CD14-positive monocyte (primary cell): ENCODE results near the gene CDKN1C. TPM values are rescaled to one million over a fixed set of nuclear protein-coding genes. Genes with fewer than 3 reads are reported as not detected.

Source experiments
- DNase-seq, 3 donors: peaks; one replicate each; pipeline ENCODE4 v3.0.0-alpha.2; 2011 to 2022
- H2AFZ ChIP-seq: 2 replicates; pipeline ENCODE4 v1.6.0; 2012; ENCODE audit warnings: mild to moderate bottlenecking, low read depth, low read length, inconsistent platforms; ENCODE audit not compliant: insufficient read depth, poor library complexity, severe bottlenecking
- H3K27ac ChIP-seq, 2 donors: 1 replicate in 1 of 2; 2 replicates in 1 of 2; pipeline ENCODE4 v1.5.1; 2012 to 2013; ENCODE audit warnings: low read length in 2 of 2, control low read depth in 1 of 2, inconsistent platforms in 1 of 2, low read depth in 1 of 2, mild to moderate bottlenecking in 1 of 2
- H3K27me3 ChIP-seq, 2 donors: one replicate each; pipeline versions ENCODE4 v1.6.0 to v1.6.1; 2011 to 2013; ENCODE audit warnings: low read length in 2 of 2; ENCODE audit not compliant: control insufficient read depth in 2 of 2, insufficient read depth in 2 of 2
- H3K36me3 ChIP-seq, 2 donors: replicated peaks in 1 of 2; 1 replicate in 1 of 2; 2 replicates in 1 of 2; pipeline versions ENCODE4 v1.5.1 to v1.6.1; 2012 to 2013; ENCODE audit warnings: low read length in 2 of 2, control low read depth in 1 of 2, inconsistent platforms in 1 of 2, mild to moderate bottlenecking in 1 of 2; ENCODE audit not compliant: insufficient read depth in 2 of 2, control insufficient read depth in 1 of 2
- H3K4me1 ChIP-seq, 2 donors: 1 replicate in 1 of 2; 2 replicates in 1 of 2; pipeline versions ENCODE4 v1.5.1 to v1.6.1; 2012 to 2013; ENCODE audit warnings: low read length in 2 of 2, control low read depth in 1 of 2, inconsistent platforms in 1 of 2, mild to moderate bottlenecking in 1 of 2, moderate library complexity in 1 of 2; ENCODE audit not compliant: insufficient read depth in 2 of 2, control insufficient read depth in 1 of 2
- H3K4me2 ChIP-seq: replicated peaks from 2 replicates; pipeline ENCODE3; 2012; ENCODE audit warnings: low read length, moderate library complexity, mild to moderate bottlenecking; ENCODE audit not compliant: poor library complexity, severe bottlenecking; ENCODE audit errors: extremely low read depth
- H3K4me3 ChIP-seq, 3 experiments: fragments of 200-600 bp in 1 of 3; sonication (generic) in 1 of 3; replicated peaks in 1 of 3; 1 replicate in 2 of 3; 2 replicates in 1 of 3; pipeline ENCODE4 v1.5.1; 2011 to 2013; ENCODE audit warnings: low read length in 3 of 3, mild to moderate bottlenecking in 3 of 3, control low read depth in 2 of 3, low read depth in 2 of 3, inconsistent platforms in 1 of 3, moderate library complexity in 1 of 3
- H3K79me2 ChIP-seq: 2 replicates; pipeline ENCODE4 v1.6.0; 2012; ENCODE audit warnings: mild to moderate bottlenecking, control low read depth, inconsistent platforms, low read length, moderate library complexity; ENCODE audit not compliant: insufficient read depth
- H3K9ac ChIP-seq: 2 replicates; pipeline ENCODE4 v1.6.0; 2017; ENCODE audit warnings: low read length, mild to moderate bottlenecking; ENCODE audit not compliant: insufficient read depth, poor library complexity, severe bottlenecking
- H3K9me3 ChIP-seq, 2 donors: replicated peaks in 1 of 2; 1 replicate in 1 of 2; 2 replicates in 1 of 2; pipeline versions ENCODE4 v1.5.1 to v1.6.1; 2012 to 2013; ENCODE audit warnings: low read length in 2 of 2, control low read depth in 1 of 2; ENCODE audit not compliant: control insufficient read depth in 1 of 2, insufficient read depth in 1 of 2
- H4K20me1 ChIP-seq: 2 replicates; pipeline ENCODE4 v1.6.0; 2012; ENCODE audit warnings: mild to moderate bottlenecking, low read length, control low read depth, moderate library complexity; ENCODE audit not compliant: insufficient read depth
- H3K27ac Mint-ChIP-seq, 7 donors: one replicate each; pipeline ENCODE4 v1.8.0; 2020; ENCODE audit warnings: mild to moderate bottlenecking in 7 of 7, mixed read lengths in 7 of 7, moderate library complexity in 6 of 7, inconsistent platforms in 2 of 7
- H3K27me3 Mint-ChIP-seq, 3 donors: one replicate each; pipeline ENCODE4 v1.8.0; 2021 to 2022; ENCODE audit warnings: low read depth in 3 of 3, mild to moderate bottlenecking in 3 of 3, mixed read lengths in 3 of 3, moderate library complexity in 3 of 3, inconsistent platforms in 1 of 3
- H3K36me3 Mint-ChIP-seq, 2 donors: one replicate each; pipeline ENCODE4 v1.8.0; 2020; ENCODE audit warnings: mixed read lengths in 2 of 2, inconsistent platforms in 1 of 2, mild to moderate bottlenecking in 1 of 2
- H3K4me1 Mint-ChIP-seq: one replicate; pipeline ENCODE4 v1.8.0; 2020; ENCODE audit warnings: mild to moderate bottlenecking, mixed read lengths
- H3K4me3 Mint-ChIP-seq, 2 donors: one replicate each; pipeline ENCODE4 v1.8.0; 2020; ENCODE audit warnings: mild to moderate bottlenecking in 2 of 2, mixed read lengths in 2 of 2, moderate library complexity in 1 of 2
- H3K9me3 Mint-ChIP-seq, 7 donors: one replicate each; pipeline ENCODE4 v1.8.0; 2020 to 2022; ENCODE audit warnings: mixed read lengths in 7 of 7, mild to moderate bottlenecking in 6 of 7, moderate library complexity in 6 of 7, inconsistent platforms in 2 of 7
- WGBS: methylation state at CpG from one replicate; pipeline ENCODE4 v1.1.5; 2013; ENCODE audit warnings: missing lambda C conversion rate; ENCODE audit not compliant: insufficient coverage; 5-methylcytosine and 5-hydroxymethylcytosine counted together
- intact Hi-C, 2 donors: fragments of 100-400 bp; cut with micrococcal nuclease; formaldehyde crosslinking; loops; one replicate each; pipeline versions ENCODE4 v1.15.0 to v1.15.1; 2023
- polyA plus RNA-seq, 3 donors: library from polyadenylated mRNA; depleted of rRNA in 1 of 3; unstranded in 2 of 3; stranded (reverse) in 1 of 3; fragments of 300-500 nt in 2 of 3; fragments of >200 nt in 1 of 3; fragmentation: Illumina TruSeq in 2 of 3; gene quantifications; 1 replicate in 2 of 3; 2 replicates in 1 of 3; pipeline ENCODE4 v1.2.3, GENCODE V29; 2012 to 2021
- TF ChIP-seq, protein P1 (sequence below): fragments of 200-600 bp; IDR thresholded peaks from one replicate; pipeline ENCODE4 v1.8.0; 2022; ENCODE audit warnings: antibody characterized with exemption, mild to moderate bottlenecking

CDKN1C gene
- polyA plus RNA-seq, 3 donors = 3.2 to 36.4 (median 4.7) TPM

DNA sequence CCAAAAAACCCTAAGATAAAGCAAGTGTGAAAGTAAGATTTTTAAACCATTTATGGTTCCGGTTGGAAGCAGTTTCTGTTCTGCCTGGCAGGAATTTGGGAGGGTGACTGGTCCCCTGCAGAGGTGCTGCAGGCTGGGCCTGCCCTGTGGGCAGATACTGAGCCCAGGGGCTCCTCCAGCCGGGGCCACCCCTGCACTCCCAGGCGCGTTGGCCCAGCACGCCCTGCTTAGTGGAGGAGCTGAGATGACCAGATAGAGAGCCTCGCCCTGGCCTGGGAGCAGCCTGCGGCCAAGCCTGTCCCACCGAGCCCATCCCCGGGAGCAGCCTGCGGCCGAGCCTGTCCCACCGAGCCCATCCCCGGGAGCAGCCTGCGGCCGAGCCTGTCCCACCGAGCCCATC is 35.7 kb upstream of the CDKN1C start:
- no peaks in the 10 kb centered on the region for H3K9me3 ChIP-seq
- H3K9ac ChIP-seq = no peak overlapping the region
- H3K4me2 ChIP-seq = no peak overlapping the region
- no peak overlapping the region for H3K4me3 ChIP-seq
- H4K20me1 ChIP-seq = no peaks in the 10 kb centered on the region
- Mint-ChIP-seq H3K27ac (no peak overlapping the region), H3K4me3 (no peak overlapping the region), H3K9me3 (peaks cover 0 to 4% (median 0%) of the 10 kb centered on the region in 7 donors), H3K36me3 (peaks cover 0 to 2% of the 10 kb centered on the region in 2 donors), H3K4me1 (no peaks in the 10 kb centered on the region), H3K27me3 (peaks cover 10 to 16% (median 11%) of the 10 kb centered on the region in 3 donors)
- H3K4me1 ChIP-seq = no peaks in the 10 kb centered on the region
- H3K79me2 ChIP-seq = no peaks in the 10 kb centered on the region
- H3K27me3 ChIP-seq = peaks cover 0 to under 1% of the 10 kb centered on the region in 2 donors
- no peak overlapping the region for H2AFZ ChIP-seq
- intact Hi-C loops = no loop called here
- TF ChIP-seq, protein P1, sequence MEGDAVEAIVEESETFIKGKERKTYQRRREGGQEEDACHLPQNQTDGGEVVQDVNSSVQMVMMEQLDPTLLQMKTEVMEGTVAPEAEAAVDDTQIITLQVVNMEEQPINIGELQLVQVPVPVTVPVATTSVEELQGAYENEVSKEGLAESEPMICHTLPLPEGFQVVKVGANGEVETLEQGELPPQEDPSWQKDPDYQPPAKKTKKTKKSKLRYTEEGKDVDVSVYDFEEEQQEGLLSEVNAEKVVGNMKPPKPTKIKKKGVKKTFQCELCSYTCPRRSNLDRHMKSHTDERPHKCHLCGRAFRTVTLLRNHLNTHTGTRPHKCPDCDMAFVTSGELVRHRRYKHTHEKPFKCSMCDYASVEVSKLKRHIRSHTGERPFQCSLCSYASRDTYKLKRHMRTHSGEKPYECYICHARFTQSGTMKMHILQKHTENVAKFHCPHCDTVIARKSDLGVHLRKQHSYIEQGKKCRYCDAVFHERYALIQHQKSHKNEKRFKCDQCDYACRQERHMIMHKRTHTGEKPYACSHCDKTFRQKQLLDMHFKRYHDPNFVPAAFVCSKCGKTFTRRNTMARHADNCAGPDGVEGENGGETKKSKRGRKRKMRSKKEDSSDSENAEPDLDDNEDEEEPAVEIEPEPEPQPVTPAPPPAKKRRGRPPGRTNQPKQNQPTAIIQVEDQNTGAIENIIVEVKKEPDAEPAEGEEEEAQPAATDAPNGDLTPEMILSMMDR = no peak
- 90% methylated on average over 4 of the region's 16 CpGs for WGBS
- no peak for DNase-seq
- no peaks in the 10 kb centered on the region for H3K36me3 ChIP-seq
- H3K27ac ChIP-seq = no peak overlapping the region

DNA sequence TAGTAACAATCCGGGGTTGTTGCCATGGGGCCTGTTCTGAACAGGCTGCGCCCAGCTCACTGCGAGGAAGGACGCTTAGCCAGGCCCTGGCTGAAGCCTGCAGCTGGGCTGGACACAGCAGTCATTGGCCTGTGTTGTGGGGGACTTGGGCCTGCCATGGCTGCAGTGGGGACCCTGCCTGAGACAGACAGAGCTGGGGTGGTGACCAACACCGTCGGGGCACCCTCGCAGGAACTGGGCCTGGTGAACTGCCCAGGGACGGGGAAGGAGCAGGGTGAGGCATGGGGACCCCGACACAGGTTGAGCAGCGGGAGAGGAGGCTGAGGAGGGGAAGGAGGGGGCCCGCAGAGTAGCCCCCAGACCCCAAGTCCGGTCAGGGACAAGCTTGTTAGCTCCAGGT is 34.8 kb upstream of the CDKN1C start:
- Histone ChIP-seq H3K27me3 (no peaks in the 10 kb centered on the region), H3K4me1 (no peaks in the 10 kb centered on the region), H3K4me3 (no peak overlapping the region), H3K9me3 (no peaks in the 10 kb centered on the region), H3K79me2 (no peaks in the 10 kb centered on the region), H3K36me3 (no peaks in the 10 kb centered on the region), H4K20me1 (no peaks in the 10 kb centered on the region), H3K4me2 (no peak overlapping the region), H3K27ac (no peak overlapping the region), H2AFZ (no peak overlapping the region), H3K9ac (no peak overlapping the region)
- DNase-seq = no peak
- TF ChIP-seq, protein P1 = no peak
- Mint-ChIP-seq H3K4me1 (no peaks in the 10 kb centered on the region), H3K4me3 (no peak overlapping the region), H3K27me3 (peaks cover 4 to 10% (median 9%) of the 10 kb centered on the region in 3 donors), H3K36me3 (peaks cover 0 to 2% of the 10 kb centered on the region in 2 donors), H3K9me3 (no peaks in the 10 kb centered on the region), H3K27ac (no peak overlapping the region)
- WGBS = 93% methylated on average over 11 of the region's 12 CpGs
- intact Hi-C loops = no loop called here
